IPS DF 19.7 (cell line): ENCODE measurements around the gene RIPK3.

Experiments used
- DNase-seq: peaks from one replicate; pipeline ENCODE4 v3.0.0-alpha.2; 2013; ENCODE audit warnings: low read depth, low spot score

Gene RIPK3

GRCh38 chr14:24307156-24307574 is 32.6 kb downstream of the RIPK3 start:
- DNase-seq: no peak

GRCh38 chr14:24304019-24304387 is 35.8 kb downstream of the RIPK3 start:
- DNase-seq: no peak

- no peak for DNase-seq
These were observed 39.3 kb downstream of the RIPK3 start for GRCh38 chr14:24300326-24300980.

- no peak for DNase-seq
These were observed 40.3 kb downstream of the RIPK3 start, which contains the start of the genes DHRS1 and NOP9 for GRCh38 chr14:24299255-24300191. TSS of gene DHRS1 (minus strand) at chr14:24299780. CDS start at chr14:24299106, 674 bp downstream. TSS of gene NOP9 (plus strand) at chr14:24299850. CDS start at chr14:24299955, 105 bp downstream.

GRCh38 chr14:24298892-24299254 is 40.9 kb downstream of the RIPK3 start:
- no peak for DNase-seq

- DNase-seq: no peak
These were observed 42.4 kb downstream of the RIPK3 start for GRCh38 chr14:24297190-24297964.

- DNase-seq: no peak
These were observed 43.2 kb downstream of the RIPK3 start for GRCh38 chr14:24296341-24297157.

GRCh38 chr14:24293525-24293924 is 46.3 kb downstream of the RIPK3 start:
- DNase-seq: no peak

GRCh38 chr14:24292118-24292807 is 47.5 kb downstream of the RIPK3 start:
- DNase-seq: no peak

GRCh38 chr14:24291446-24292117 is 48.2 kb downstream of the RIPK3 start:
- no peak for DNase-seq

- no peak for DNase-seq
These were observed 49.0 kb downstream of the RIPK3 start for GRCh38 chr14:24290746-24291145.

- DNase-seq: no peak
These were observed 50.0 kb downstream of the RIPK3 start for GRCh38 chr14:24289649-24290280.

- no peak for DNase-seq
These were observed 52.8 kb downstream of the RIPK3 start for GRCh38 chr14:24286996-24287395.
